Measurements from ENCODE around the gene UQCRQ. TPM values are rescaled to one million over a fixed set of nuclear protein-coding genes. Genes with fewer than 3 reads are reported as not detected.

Gene UQCRQ
- total RNA-seq, 6 donors from 2014 or later = 44.6 to 327 (median 103) TPM

DNA sequence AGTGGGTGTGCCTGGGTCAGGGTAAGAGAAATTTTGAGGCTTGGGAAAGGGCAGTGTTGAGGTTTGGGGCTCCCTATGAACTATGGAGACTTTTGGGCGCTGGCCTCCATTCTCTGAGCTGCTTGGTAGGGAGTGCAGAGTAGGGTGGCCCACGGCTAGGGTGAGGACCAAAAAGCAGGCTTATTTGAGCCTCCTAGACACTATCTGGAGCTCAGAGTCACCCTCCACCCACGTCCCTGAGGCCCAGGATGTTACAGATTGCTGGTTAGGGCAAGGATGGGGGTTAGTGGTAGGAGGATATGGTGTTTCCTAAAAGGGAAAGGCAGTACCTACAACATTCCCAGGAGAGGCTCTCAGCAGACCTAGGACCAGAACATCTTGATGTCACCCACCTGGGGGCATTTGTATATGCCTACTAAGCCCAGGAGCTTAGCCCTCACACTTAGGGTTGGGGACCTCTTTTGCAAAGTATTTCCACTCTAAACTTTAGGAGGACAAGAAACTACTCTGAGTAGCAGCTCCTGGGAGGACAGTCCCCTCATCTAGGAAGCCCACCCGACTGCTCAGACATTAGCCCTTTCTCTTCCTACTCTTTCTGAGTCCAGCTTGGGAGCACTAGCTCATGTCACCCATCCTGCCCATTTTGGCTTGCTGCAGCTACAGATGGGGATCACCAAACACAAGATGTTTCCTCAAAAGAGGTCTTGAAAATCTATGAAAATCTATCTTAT, 38.3 kb upstream of the UQCRQ start:
- DNase-seq (no peak), ATAC-seq (ENCODE audit: low FRiP score in 2 of 2) (no peak)
- Histone ChIP-seq H3K4me3 (no peak overlapping the region), H3K27ac (peak overlapping the region in 2 of 4 donors; percentile 78 to 92), H3K9me3 (no peaks in the 10 kb centered on the region), H3K36me3 (peaks cover 0 to 26% (median 10%) of the 10 kb centered on the region in 4 donors), H3K27me3 (peaks cover 0 to 18% (median 2%) of the 10 kb centered on the region in 4 donors), H3K4me1 (peaks cover 29 to 54% (median 38%) of the 10 kb centered on the region in 4 donors)
- TF ChIP-seq, protein P1, sequence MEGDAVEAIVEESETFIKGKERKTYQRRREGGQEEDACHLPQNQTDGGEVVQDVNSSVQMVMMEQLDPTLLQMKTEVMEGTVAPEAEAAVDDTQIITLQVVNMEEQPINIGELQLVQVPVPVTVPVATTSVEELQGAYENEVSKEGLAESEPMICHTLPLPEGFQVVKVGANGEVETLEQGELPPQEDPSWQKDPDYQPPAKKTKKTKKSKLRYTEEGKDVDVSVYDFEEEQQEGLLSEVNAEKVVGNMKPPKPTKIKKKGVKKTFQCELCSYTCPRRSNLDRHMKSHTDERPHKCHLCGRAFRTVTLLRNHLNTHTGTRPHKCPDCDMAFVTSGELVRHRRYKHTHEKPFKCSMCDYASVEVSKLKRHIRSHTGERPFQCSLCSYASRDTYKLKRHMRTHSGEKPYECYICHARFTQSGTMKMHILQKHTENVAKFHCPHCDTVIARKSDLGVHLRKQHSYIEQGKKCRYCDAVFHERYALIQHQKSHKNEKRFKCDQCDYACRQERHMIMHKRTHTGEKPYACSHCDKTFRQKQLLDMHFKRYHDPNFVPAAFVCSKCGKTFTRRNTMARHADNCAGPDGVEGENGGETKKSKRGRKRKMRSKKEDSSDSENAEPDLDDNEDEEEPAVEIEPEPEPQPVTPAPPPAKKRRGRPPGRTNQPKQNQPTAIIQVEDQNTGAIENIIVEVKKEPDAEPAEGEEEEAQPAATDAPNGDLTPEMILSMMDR (IDR thresholded peaks at IDR 0.05) = no peak
- TF ChIP-seq POLR2AphosphoS5 (IDR thresholded peaks at IDR 0.05) = no peak
- no peak for TF ChIP-seq EP300 (IDR thresholded peaks at IDR 0.05)
- no peak for TF ChIP-seq POLR2A (IDR thresholded peaks at IDR 0.05)
- 86 to 91% methylated on average over 4 of the region's 4 CpGs for WGBS, 2 donors

DNA sequence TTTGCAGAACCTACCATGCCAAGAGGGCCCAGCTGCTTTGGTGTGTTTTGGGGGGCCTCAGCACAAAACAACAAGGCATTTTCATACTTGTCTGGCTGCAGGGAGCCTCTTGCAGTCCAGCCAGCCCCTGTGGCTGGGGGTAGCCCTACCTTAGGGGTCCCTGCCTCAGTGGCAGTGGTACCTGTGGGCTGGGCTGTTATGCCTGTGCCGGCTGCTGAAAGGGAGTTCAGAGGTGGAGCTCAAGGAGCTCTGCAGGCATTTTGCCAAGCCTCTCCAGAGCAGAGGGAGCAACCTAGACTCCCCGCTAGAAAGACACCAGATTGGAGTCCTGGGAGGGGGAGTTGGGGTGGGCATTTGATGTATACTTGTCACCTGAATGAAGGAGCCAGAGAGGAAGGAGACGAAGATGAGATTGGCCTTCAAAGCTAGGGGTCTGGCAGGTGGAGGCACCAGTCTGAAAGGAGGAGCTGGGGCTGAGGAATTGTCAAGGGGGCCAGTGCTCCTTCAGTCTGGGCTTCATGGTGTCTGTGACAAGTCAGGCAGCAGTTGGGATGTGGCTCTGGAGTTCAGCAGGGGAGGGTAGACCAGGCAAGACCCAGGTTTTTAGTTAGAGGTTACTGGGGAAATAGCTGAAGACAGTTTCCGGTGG, 37.5 kb upstream of the UQCRQ start:
- TF ChIP-seq, protein P1 (IDR thresholded peaks at IDR 0.05) = no peak
- no peak for TF ChIP-seq EP300 (IDR thresholded peaks at IDR 0.05)
- TF ChIP-seq POLR2A (IDR thresholded peaks at IDR 0.05) = no peak
- no peak for TF ChIP-seq POLR2AphosphoS5 (IDR thresholded peaks at IDR 0.05)
- Histone ChIP-seq H3K36me3 (peaks cover 0 to 18% (median 10%) of the 10 kb centered on the region in 4 donors), H3K4me1 (peaks cover 29 to 48% (median 36%) of the 10 kb centered on the region in 4 donors), H3K27ac (peak overlapping the region in 3 of 4 donors; percentile 84 to 94 (median 92)), H3K27me3 (peaks cover 0 to 18% (median 2%) of the 10 kb centered on the region in 4 donors), H3K9me3 (no peaks in the 10 kb centered on the region), H3K4me3 (peak overlapping the region in 3 of 4 donors; percentile 85 to 91 (median 88))
- DNase-seq (no peak), ATAC-seq (ENCODE audit: low FRiP score in 2 of 2) (no peak)
- 61 to 63% methylated on average over 3 to 4 of the region's 4 CpGs for WGBS, 2 donors

DNA sequence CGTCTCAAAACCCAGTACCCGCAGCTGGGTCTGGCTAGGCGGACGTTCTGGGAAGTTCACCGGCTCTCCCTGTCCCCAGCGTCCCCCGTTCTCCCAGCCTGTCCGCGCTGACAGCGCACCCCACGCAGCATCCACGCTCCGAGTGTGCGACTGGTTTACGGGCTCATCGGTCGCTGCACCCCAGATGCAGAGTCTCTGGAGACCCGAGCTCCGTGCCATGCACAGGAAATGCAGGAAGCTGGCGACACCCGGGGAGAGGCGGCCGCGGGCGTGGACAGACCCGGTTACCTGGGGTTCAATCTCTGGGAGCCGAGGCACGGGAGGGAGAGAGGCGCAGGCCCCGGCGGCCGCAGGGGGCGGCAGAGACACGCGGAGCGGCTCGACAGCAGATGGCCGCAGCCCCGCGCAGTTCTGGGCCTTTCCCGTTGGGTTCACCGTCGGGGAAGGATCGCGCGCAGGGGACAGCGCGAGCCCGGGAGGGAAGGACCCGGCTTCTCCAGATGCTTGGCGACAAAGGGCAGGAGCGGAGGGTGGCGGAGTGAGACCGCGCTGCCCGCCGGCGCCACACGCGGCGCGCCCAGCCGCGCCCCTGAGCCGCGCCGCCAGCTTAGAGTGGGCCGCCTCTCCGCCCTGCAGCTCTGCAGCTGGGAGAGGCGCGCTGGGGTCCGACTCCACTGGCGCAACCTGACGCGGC, 36.6 kb upstream of the UQCRQ start:
- WGBS, 2 donors = 4 to 6% methylated on average over 23 to 48 of the region's 75 CpGs

DNA sequence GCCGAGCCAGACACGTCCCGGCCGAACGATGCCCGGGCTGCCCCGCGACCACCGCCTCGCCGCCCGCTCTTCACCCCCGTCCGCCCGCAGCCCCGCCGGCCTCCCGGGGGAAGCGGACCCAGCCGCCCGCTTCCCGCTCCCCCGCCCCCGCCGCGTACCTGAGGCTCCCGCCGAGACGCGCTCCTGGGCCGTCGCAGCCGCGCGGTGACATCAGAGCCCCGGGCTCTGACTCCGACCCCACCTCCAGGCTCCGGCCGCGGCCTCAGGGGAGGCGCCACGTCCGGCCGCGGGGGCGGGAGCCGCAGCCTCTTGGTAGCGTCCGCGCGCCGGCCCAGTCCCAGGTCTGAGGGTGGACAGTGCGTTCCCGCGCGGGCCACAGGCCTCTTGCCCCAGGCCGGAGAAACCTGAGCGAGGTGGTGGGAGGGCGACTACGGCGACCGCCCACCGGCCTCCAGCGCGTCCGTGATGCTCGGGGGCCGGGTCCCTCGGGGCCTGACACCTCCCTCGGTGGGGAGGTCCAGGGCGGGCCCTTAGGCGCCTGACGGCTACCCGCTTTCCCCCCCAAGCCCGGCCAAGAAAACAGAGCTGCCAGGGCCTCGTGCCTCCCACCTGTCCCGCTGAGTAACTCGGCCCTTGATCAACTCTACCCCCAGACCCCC, 35.9 kb upstream of the UQCRQ start, which contains the start of gene SHROOM1:
Gene SHROOM1, minus strand, starts transcription at position 212 of the 659 bp plus-strand sequence. CDS start 4,507 bp downstream, outside the sequence.
- H3K27me3 ChIP-seq = peaks cover 0 to 14% (median 2%) of the 10 kb centered on the region in 4 donors
- peak; percentile 29 to 63 for TF ChIP-seq POLR2AphosphoS5 (IDR thresholded peaks at IDR 0.05)
- TF ChIP-seq POLR2A (IDR thresholded peaks at IDR 0.05) = peak in 3 of 4 donors; percentile 13 to 69 (median 47)
- TF ChIP-seq EP300 (IDR thresholded peaks at IDR 0.05) = no peak
- TF ChIP-seq, protein P1 (IDR thresholded peaks at IDR 0.05) = no peak
- H3K4me1 ChIP-seq = peaks cover 29 to 42% (median 36%) of the 10 kb centered on the region in 4 donors
- peak; percentile 85 to 88 for ATAC-seq (ENCODE audit: low FRiP score in 2 of 2)
- H3K4me3 ChIP-seq = peak within 1 kb of the TSS; percentile 58 to 91 (median 86)
- WGBS, 2 donors = 16% methylated on average over 16 to 22 of the region's 78 CpGs
- H3K36me3 ChIP-seq = peaks cover 0 to 4% (median 2%) of the 10 kb centered on the region in 4 donors
- DNase-seq = peak; percentile 79 to 94
- H3K27ac ChIP-seq = peak within 1 kb of the TSS; percentile 84 to 94 (median 89)
- no peaks in the 10 kb centered on the region for H3K9me3 ChIP-seq

More for the DNA sequence above, 36.6 kb upstream of the UQCRQ start:
- peak; percentile 83 to 94 for ATAC-seq (ENCODE audit: low FRiP score in 2 of 2)
- peaks cover 0 to 18% (median 2%) of the 10 kb centered on the region in 4 donors for H3K27me3 ChIP-seq
- H3K4me3 ChIP-seq = peak overlapping the region; percentile 58 to 91 (median 86)
- H3K27ac ChIP-seq = peak overlapping the region; percentile 84 to 94 (median 89)
- TF ChIP-seq EP300 (IDR thresholded peaks at IDR 0.05) = no peak
- no peak for TF ChIP-seq POLR2A (IDR thresholded peaks at IDR 0.05)
- peak in 1 of 2 donors; percentile 26 for TF ChIP-seq POLR2AphosphoS5 (IDR thresholded peaks at IDR 0.05)
- TF ChIP-seq, protein P1 (IDR thresholded peaks at IDR 0.05) = peak; percentile 90 to 95 (median 92)
- H3K36me3 ChIP-seq = peaks cover 0 to 9% (median 6%) of the 10 kb centered on the region in 4 donors
- peak; percentile 83 to 96 for DNase-seq
- no peaks in the 10 kb centered on the region for H3K9me3 ChIP-seq
- peaks cover 29 to 48% (median 36%) of the 10 kb centered on the region in 4 donors for H3K4me1 ChIP-seq

All from upper lobe of left lung (tissue), 6 donors.